Osteocyte (in vitro differentiated cells): ENCODE measurements around the gene EXOC7. TPM values are rescaled to one million over a fixed set of nuclear protein-coding genes. Genes with fewer than 3 reads are reported as not detected.

Experiments used
- DNase-seq: peaks from one replicate; pipeline ENCODE4 v3.0.0; 2021; ENCODE audit warnings: mixed read lengths; ENCODE audit not compliant: unreplicated experiment; ENCODE audit errors: extremely low spot score
- H3K27ac Mint-ChIP-seq: one replicate; pipeline ENCODE4 v1.8.0; 2021; ENCODE audit warnings: mild to moderate bottlenecking, mixed read lengths; ENCODE audit not compliant: unreplicated experiment
- H3K27me3 Mint-ChIP-seq: one replicate; pipeline ENCODE4 v1.8.0; 2021; ENCODE audit warnings: mixed read lengths; ENCODE audit not compliant: unreplicated experiment
- H3K36me3 Mint-ChIP-seq: one replicate; pipeline ENCODE4 v1.8.0; 2021; ENCODE audit warnings: mixed read lengths; ENCODE audit not compliant: unreplicated experiment
- H3K4me1 Mint-ChIP-seq: one replicate; pipeline ENCODE4 v1.8.0; 2021; ENCODE audit warnings: mixed read lengths; ENCODE audit not compliant: unreplicated experiment
- H3K4me3 Mint-ChIP-seq: one replicate; pipeline ENCODE4 v1.8.0; 2021; ENCODE audit warnings: mild to moderate bottlenecking, moderate library complexity, mixed read lengths; ENCODE audit not compliant: unreplicated experiment
- H3K9me3 Mint-ChIP-seq: one replicate; pipeline ENCODE4 v1.8.0; 2021; ENCODE audit warnings: mixed read lengths; ENCODE audit not compliant: unreplicated experiment
- CTCF ChIP-seq: fragments of 200-600 bp; sonication (generic); IDR thresholded peaks from 2 replicates; pipeline ENCODE4 v1.5.0; 2021; ENCODE audit warnings: antibody characterized with exemption, mild to moderate bottlenecking, moderate library complexity
- total RNA-seq: library from RNA; stranded (reverse); gene quantifications from 2 replicates; pipeline ENCODE4 v1.2.1, GENCODE V29; 2021

EXOC7 gene
- total RNA-seq, 1 donor from 2014 or later, result 158 TPM

- H3K27me3 Mint-ChIP-seq, result peaks cover 23% of the 10 kb centered on the region
- TF ChIP-seq CTCF, result no peak
- no peak overlapping the region for H3K27ac Mint-ChIP-seq
- H3K4me1 Mint-ChIP-seq, result no peaks in the 10 kb centered on the region
- no peaks in the 10 kb centered on the region for H3K36me3 Mint-ChIP-seq
- no peaks in the 10 kb centered on the region for H3K9me3 Mint-ChIP-seq
- no peak overlapping the region for H3K4me3 Mint-ChIP-seq
- no peak for DNase-seq
Measured at GRCh38 chr17:76123191-76123499, 19.6 kb upstream of the EXOC7 start.

- TF ChIP-seq CTCF, result no peak
- DNase-seq, result no peak
- H3K4me3 Mint-ChIP-seq, result no peak overlapping the region
- no peak overlapping the region for H3K27ac Mint-ChIP-seq
- no peaks in the 10 kb centered on the region for H3K4me1 Mint-ChIP-seq
- no peaks in the 10 kb centered on the region for H3K36me3 Mint-ChIP-seq
- peaks cover 23% of the 10 kb centered on the region for H3K27me3 Mint-ChIP-seq
- no peaks in the 10 kb centered on the region for H3K9me3 Mint-ChIP-seq
Measured at GRCh38 chr17:76122431-76123190, 19.0 kb upstream of the EXOC7 start.

GRCh38 chr17:76121932-76122430, 18.4 kb upstream of the EXOC7 start:
- no peak for TF ChIP-seq CTCF
- DNase-seq, result no peak
- Mint-ChIP-seq H3K9me3 (no peaks in the 10 kb centered on the region), H3K4me1 (no peaks in the 10 kb centered on the region), H3K27ac (peak overlapping the region; percentile 1), H3K27me3 (peaks cover 23% of the 10 kb centered on the region), H3K36me3 (no peaks in the 10 kb centered on the region), H3K4me3 (no peak overlapping the region)

GRCh38 chr17:76120658-76121008, 17.0 kb upstream of the EXOC7 start:
- no peaks in the 10 kb centered on the region for H3K36me3 Mint-ChIP-seq
- H3K9me3 Mint-ChIP-seq, result no peaks in the 10 kb centered on the region
- H3K27me3 Mint-ChIP-seq, result peaks cover 10% of the 10 kb centered on the region
- no peak overlapping the region for H3K4me3 Mint-ChIP-seq
- no peaks in the 10 kb centered on the region for H3K4me1 Mint-ChIP-seq
- no peak for TF ChIP-seq CTCF
- DNase-seq, result no peak
- no peak overlapping the region for H3K27ac Mint-ChIP-seq

- H3K9me3 Mint-ChIP-seq, result no peaks in the 10 kb centered on the region
- no peak for TF ChIP-seq CTCF
- no peak overlapping the region for H3K4me3 Mint-ChIP-seq
- no peak for DNase-seq
- H3K27ac Mint-ChIP-seq, result no peak overlapping the region
- peaks cover 6% of the 10 kb centered on the region for H3K27me3 Mint-ChIP-seq
- no peaks in the 10 kb centered on the region for H3K4me1 Mint-ChIP-seq
- no peaks in the 10 kb centered on the region for H3K36me3 Mint-ChIP-seq
Measured at GRCh38 chr17:76119409-76120371, 16.1 kb upstream of the EXOC7 start.
